Measurements from ENCODE around the gene CST11. TPM values are rescaled to one million over a fixed set of nuclear protein-coding genes. Genes with fewer than 3 reads are reported as not detected.

CST11 gene
- total and polyA plus RNA-seq, 7 experiments from 2014 or later, result not detected

DNA sequence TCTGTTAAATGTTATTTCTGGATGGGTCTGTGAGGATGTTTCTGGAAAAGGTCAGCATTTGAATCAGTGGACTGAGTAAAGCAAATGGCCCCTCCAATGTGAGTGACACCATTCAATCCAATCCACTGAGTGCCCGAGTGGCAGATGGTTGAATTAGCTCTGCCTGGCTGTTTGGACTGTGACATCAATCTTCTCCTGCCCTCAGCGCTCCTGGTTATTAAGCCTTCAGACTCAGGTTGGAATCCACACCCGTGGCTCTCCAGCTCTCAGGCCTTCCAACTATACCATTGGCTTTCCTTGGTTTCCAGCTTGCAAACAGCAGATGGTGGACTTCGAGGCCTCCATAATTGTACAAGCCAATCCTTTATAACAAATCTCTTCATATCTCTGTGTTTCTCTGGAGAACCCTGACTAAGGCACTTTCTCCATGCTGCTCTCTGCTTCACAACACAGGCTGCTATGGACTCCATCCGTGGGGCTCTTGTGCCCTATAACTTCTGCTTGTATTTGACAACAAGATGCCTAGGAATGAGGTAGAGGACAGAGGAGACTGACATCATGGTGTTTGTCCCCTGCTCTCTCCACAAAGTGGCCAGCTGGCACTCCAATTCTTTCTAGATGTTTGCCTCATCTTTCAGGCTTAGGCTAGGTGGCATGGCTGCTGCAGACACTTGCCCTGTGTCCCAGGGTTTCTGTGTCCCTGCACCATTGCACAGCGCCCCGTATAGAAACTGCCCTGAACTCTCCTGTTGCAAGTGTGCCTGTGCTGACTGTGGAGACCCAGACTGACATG is 18.0 kb downstream of the CST11 start:
- peaks cover 0 to 14% (median 0%) of the 10 kb centered on the region in 5 donors for H3K27me3 Mint-ChIP-seq
- no peak overlapping the region for H3K4me3 ChIP-seq (ENCODE audit: low read length)
- H3K4me3 Mint-ChIP-seq, result no peak overlapping the region
- intact Hi-C loops (cut with micrococcal nuclease), result loop anchor here in 1 of 2 donors (10.0 kb wide), 1 partner anchor 740 kb away; no protein-coding TSS in a partner anchor
- no peak overlapping the region for H3K27ac ChIP-seq (ENCODE audit: low read depth, low read length)
- no peaks in the 10 kb centered on the region for H3K4me1 ChIP-seq (ENCODE audit: control insufficient read depth in 2 of 2, insufficient read depth in 2 of 2, low read length in 2 of 2)
- CTCF ChIA-PET, result no interaction called here
- H3K4me1 Mint-ChIP-seq, result no peaks in the 10 kb centered on the region
- no peaks in the 10 kb centered on the region for H3K36me3 ChIP-seq (ENCODE audit: control insufficient read depth in 2 of 3, insufficient read depth in 3 of 3, low read length in 3 of 3)
- H3K27me3 ChIP-seq (ENCODE audit: control insufficient read depth in 2 of 2, insufficient read depth in 2 of 2, low read length in 2 of 2), result no peaks in the 10 kb centered on the region
- peaks cover 0 to 1% (median 0%) of the 10 kb centered on the region in 11 donors for H3K9me3 Mint-ChIP-seq
- H3K27ac Mint-ChIP-seq, result no peak overlapping the region
- no peaks in the 10 kb centered on the region for H3K9me3 ChIP-seq (ENCODE audit: control insufficient read depth in 2 of 3, low read length in 3 of 3)
- no peak for ATAC-seq
- DNase-seq, result no peak
- POLR2A ChIA-PET, result no interaction called here
- no peaks in the 10 kb centered on the region for H3K36me3 Mint-ChIP-seq

DNA sequence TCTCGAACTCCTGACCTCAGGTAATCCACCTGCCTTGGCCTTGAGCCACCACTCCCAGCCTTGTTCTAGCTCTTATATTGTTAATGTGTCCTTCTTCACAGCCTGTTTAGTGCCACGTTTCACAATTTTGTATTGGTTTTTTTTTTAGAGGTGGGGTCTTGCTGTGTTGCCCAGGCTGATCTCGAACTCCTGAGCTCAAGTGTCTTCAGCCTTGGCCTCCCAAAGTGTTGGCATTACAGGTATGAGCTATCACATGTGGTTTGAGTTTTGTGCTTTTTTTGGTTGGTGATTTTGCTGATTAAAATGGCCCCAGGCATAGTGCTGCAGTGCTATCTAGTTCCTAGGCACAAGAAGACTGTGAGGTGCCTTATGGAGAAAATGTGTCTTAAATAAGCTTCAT is 19.0 kb downstream of the CST11 start:
- peaks cover 0 to 14% (median 0%) of the 10 kb centered on the region in 5 donors for H3K27me3 Mint-ChIP-seq
- no peak overlapping the region for H3K4me3 Mint-ChIP-seq
- H3K36me3 Mint-ChIP-seq, result no peaks in the 10 kb centered on the region
- no peak overlapping the region for H3K27ac Mint-ChIP-seq
- no peak overlapping the region for H3K4me3 ChIP-seq (ENCODE audit: low read length)
- H3K27me3 ChIP-seq (ENCODE audit: control insufficient read depth in 2 of 2, insufficient read depth in 2 of 2, low read length in 2 of 2), result no peaks in the 10 kb centered on the region
- no peaks in the 10 kb centered on the region for H3K9me3 ChIP-seq (ENCODE audit: control insufficient read depth in 2 of 3, low read length in 3 of 3)
- no peaks in the 10 kb centered on the region for H3K4me1 Mint-ChIP-seq
- no peaks in the 10 kb centered on the region for H3K4me1 ChIP-seq (ENCODE audit: control insufficient read depth in 2 of 2, insufficient read depth in 2 of 2, low read length in 2 of 2)
- ATAC-seq (no peak), DNase-seq (no peak)
- H3K27ac ChIP-seq (ENCODE audit: low read depth, low read length), result no peak overlapping the region
- H3K36me3 ChIP-seq (ENCODE audit: control insufficient read depth in 2 of 3, insufficient read depth in 3 of 3, low read length in 3 of 3), result no peaks in the 10 kb centered on the region
- peaks cover 0 to 1% (median 0%) of the 10 kb centered on the region in 11 donors for H3K9me3 Mint-ChIP-seq
- CTCF ChIA-PET, result interaction anchor here (0.6 kb wide), 1 partner anchor 8 kb away, joined by 3 read pairs; no protein-coding TSS in a partner anchor
- POLR2A ChIA-PET, result no interaction called here
- intact Hi-C loops (cut with micrococcal nuclease), result loop anchor here in 1 of 2 donors (10.0 kb wide), 1 partner anchor 739 kb away; no protein-coding TSS in a partner anchor

DNA sequence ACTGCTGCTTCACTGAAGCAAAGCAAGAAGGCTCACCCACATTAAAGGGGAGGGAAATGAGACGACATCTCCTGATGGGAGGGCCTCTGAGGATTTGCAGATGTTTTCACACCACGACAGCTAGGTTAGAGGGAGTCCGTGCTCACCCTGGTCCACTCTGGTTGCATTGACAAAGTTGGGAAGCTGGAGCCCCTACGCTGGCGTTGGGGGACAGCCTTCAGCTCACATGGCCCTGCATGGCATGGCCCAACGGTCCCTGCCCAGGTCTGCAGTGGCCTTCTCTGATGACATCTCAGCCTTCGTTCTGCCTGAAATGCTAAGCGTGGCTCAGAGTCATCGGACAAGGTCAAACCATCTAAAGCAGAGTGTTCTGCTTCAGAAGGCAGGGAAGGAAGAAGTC is 27.5 kb downstream of the CST11 start:
- H3K9me3 ChIP-seq (ENCODE audit: control insufficient read depth in 2 of 3, low read length in 3 of 3), result no peaks in the 10 kb centered on the region
- ATAC-seq, result no peak
- H3K36me3 ChIP-seq (ENCODE audit: control insufficient read depth in 2 of 3, insufficient read depth in 3 of 3, low read length in 3 of 3), result peaks cover 0 to 9% (median 0%) of the 10 kb centered on the region in 3 experiments
- Mint-ChIP-seq H3K4me3 (no peak overlapping the region), H3K36me3 (peaks cover 0 to 6% (median 0%) of the 10 kb centered on the region in 5 donors), H3K4me1 (peaks cover 6 to 20% (median 7%) of the 10 kb centered on the region in 7 donors), H3K27ac (no peak overlapping the region), H3K27me3 (peaks cover 0 to 11% (median 6%) of the 10 kb centered on the region in 5 donors), H3K9me3 (no peaks in the 10 kb centered on the region)
- H3K27ac ChIP-seq (ENCODE audit: low read depth, low read length), result no peak overlapping the region
- H3K27me3 ChIP-seq (ENCODE audit: control insufficient read depth in 2 of 2, insufficient read depth in 2 of 2, low read length in 2 of 2), result no peaks in the 10 kb centered on the region
- intact Hi-C loops (cut with micrococcal nuclease), result loop anchor here in 1 of 2 donors (10.0 kb wide), 1 partner anchor 1970 kb away; the partner anchor contains the start of gene ABHD12
- no peak for DNase-seq
- no peak overlapping the region for H3K4me3 ChIP-seq (ENCODE audit: low read length)
- CTCF ChIA-PET, result no interaction called here
- POLR2A ChIA-PET, result no interaction called here
- peaks cover 0 to 4% of the 10 kb centered on the region in 2 donors for H3K4me1 ChIP-seq (ENCODE audit: control insufficient read depth in 2 of 2, insufficient read depth in 2 of 2, low read length in 2 of 2)

DNA sequence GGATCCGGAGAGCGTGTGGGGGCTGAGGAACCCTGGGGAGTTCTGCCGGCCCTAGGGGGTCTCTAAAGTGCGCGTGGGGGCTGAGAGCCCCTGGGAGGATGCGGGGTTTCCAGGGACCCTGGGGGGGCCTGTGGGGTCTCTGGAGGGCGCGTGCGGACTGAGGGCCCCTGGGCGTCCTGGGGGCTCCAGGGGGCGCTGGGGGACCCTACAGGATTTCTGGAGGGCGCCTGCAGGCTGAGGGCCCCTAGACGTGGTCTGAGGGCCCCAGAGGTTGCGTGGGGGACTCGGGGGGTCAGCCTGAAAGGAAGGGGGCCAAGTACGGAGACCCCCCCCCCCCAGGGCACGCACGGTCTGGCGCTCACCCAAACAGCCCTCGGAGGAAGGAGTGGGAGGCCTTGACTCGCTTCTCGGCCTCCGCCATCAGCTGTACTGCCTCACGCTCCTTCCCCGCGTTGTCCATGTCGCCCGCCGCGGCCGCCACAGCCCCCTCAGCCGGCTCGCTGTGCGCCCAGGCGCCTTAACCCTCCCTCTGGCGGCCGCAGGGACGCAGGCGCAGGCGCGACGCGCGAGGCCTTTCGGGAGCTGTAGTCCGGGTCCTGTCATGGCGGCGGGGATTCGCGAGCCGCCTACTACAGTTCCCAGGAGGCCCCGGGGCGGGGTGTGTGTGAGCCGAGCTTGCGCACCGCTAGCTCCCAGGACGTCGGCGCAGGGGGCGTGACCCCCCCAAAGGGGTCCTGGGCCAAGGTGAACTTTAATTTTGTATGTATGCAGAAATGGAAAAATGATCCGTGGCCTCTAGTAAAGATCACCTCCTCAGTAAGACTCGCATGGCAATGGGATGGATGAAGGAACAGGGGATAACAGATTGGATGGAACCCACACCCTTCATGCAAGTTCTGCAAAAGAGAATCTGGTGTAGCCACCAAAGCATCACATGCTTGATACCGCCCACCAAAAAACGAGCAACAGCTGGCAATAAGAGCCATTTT is 31.4 kb downstream of the CST11 start, which contains the start of gene NAPB:
NAPB (minus strand) TSS at position 546 of the 989 bp plus-strand sequence; CDS start at position 460, 86 bp downstream.
- peaks cover 0 to 6% (median 0%) of the 10 kb centered on the region in 5 donors for H3K36me3 Mint-ChIP-seq
- intact Hi-C loops (cut with micrococcal nuclease), result loop anchor here (1.0 to 10.0 kb wide), 8 partner anchors 13 to 1974 kb away; partner anchors contain the start of genes GZF1 (in 2 of the 2), NXT1 (in 2 of the 2), ABHD12 (in 1 of the 2) and ACSS1 (in 1 of the 2)
- DNase-seq (peak; percentile 82 to 93 (median 91)), ATAC-seq (peak; percentile 99)
- no peaks in the 10 kb centered on the region for H3K9me3 Mint-ChIP-seq
- Histone ChIP-seq H3K27ac (ENCODE audit: low read depth, low read length) (peak within 1 kb of the TSS; percentile 87), H3K4me1 (ENCODE audit: control insufficient read depth in 2 of 2, insufficient read depth in 2 of 2, low read length in 2 of 2) (peaks cover 7 to 22% of the 10 kb centered on the region in 2 donors), H3K9me3 (ENCODE audit: control insufficient read depth in 2 of 3, low read length in 3 of 3) (no peaks in the 10 kb centered on the region), H3K4me3 (ENCODE audit: low read length) (peak within 1 kb of the TSS; percentile 84), H3K27me3 (ENCODE audit: control insufficient read depth in 2 of 2, insufficient read depth in 2 of 2, low read length in 2 of 2) (no peaks in the 10 kb centered on the region), H3K36me3 (ENCODE audit: control insufficient read depth in 2 of 3, insufficient read depth in 3 of 3, low read length in 3 of 3) (peaks cover 0 to 9% (median 0%) of the 10 kb centered on the region in 3 experiments)
- peaks cover 0 to 11% (median 6%) of the 10 kb centered on the region in 5 donors for H3K27me3 Mint-ChIP-seq
- H3K4me1 Mint-ChIP-seq, result peaks cover 21 to 55% (median 39%) of the 10 kb centered on the region in 7 donors
- POLR2A ChIA-PET, result interaction anchor here (0.7 to 3.3 kb wide), 9 partner anchors 10 to 75 kb away, joined by 3 to 30 read pairs (median 3); partner anchors contain the start of gene NXT1
- CTCF ChIA-PET, result interaction anchor here (0.8 to 3.3 kb wide), 5 partner anchors 24 to 71 kb away, joined by 3 to 22 read pairs (median 4); partner anchors contain the start of gene NXT1
- H3K4me3 Mint-ChIP-seq, result peak within 1 kb of the TSS; percentile 86 to 96 (median 92)
- peak within 1 kb of the TSS; percentile 55 to 95 (median 89) for H3K27ac Mint-ChIP-seq

DNA sequence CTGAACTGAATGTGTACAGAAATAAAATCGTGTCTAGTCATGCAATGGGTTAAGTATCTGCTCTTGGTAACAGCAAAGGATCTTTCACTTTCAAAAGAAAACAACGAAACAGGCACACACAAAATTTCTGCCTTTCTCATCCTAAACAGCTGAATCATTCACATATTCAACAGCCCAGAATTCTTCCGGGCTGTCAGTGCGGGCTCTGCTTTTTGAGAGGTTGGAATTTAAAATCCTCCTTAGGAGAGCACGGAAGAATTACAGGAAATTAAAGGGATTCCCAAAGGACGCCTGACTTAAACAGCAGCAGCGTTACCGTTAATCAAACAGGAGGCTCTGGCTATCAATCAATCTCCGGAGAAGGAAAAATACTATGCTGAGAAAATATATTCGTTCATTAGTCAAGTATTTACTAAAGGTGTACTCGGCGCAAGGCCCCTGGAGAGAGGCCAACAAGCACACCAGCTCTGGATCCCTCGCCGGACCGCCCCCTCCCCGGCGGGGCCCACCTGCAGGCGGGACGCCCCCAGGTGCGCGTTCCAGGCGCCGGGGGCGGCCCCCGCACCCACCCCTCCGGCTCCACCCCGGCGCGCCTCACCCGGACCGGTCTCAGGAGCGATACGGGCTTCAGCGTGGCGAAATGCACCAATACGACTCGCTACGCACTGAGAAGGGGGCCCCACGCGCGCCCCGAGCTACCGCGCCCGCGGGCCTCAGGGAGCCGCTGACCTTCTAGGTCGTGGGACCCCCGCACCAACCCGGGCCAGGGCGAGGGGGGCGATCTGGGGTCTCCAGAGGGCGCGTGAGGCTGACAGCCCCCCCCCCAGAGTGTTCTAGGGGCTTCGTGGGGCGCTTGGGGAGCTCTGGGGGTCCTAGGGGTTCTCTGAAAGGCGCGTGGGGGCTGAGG is 32.4 kb downstream of the CST11 start:
- Histone ChIP-seq H3K27ac (ENCODE audit: low read depth, low read length) (peak overlapping the region; percentile 87), H3K4me1 (ENCODE audit: control insufficient read depth in 2 of 2, insufficient read depth in 2 of 2, low read length in 2 of 2) (peaks cover 7 to 32% of the 10 kb centered on the region in 2 donors), H3K9me3 (ENCODE audit: control insufficient read depth in 2 of 3, low read length in 3 of 3) (no peaks in the 10 kb centered on the region), H3K27me3 (ENCODE audit: control insufficient read depth in 2 of 2, insufficient read depth in 2 of 2, low read length in 2 of 2) (no peaks in the 10 kb centered on the region), H3K4me3 (ENCODE audit: low read length) (peak overlapping the region; percentile 84), H3K36me3 (ENCODE audit: control insufficient read depth in 2 of 3, insufficient read depth in 3 of 3, low read length in 3 of 3) (peaks cover 0 to 9% (median 0%) of the 10 kb centered on the region in 3 experiments)
- Mint-ChIP-seq H3K9me3 (no peaks in the 10 kb centered on the region), H3K36me3 (peaks cover 0 to 6% (median 5%) of the 10 kb centered on the region in 5 donors), H3K27ac (peak overlapping the region; percentile 83 to 95 (median 89)), H3K4me1 (peaks cover 26 to 63% (median 47%) of the 10 kb centered on the region in 7 donors), H3K4me3 (peak overlapping the region; percentile 86 to 98 (median 93)), H3K27me3 (peaks cover 0 to 11% (median 6%) of the 10 kb centered on the region in 5 donors)
- CTCF ChIA-PET, result interaction anchor here (1.0 to 3.3 kb wide), 3 partner anchors 23 to 70 kb away, joined by 3 to 22 read pairs (median 3); partner anchors contain the start of gene NXT1
- ATAC-seq (peak; percentile 21), DNase-seq (peak in 8 of 9 donors; percentile 14 to 65 (median 28))
- intact Hi-C loops (cut with micrococcal nuclease), result loop anchor here (5.0 to 10.0 kb wide), 3 partner anchors 1572 to 1975 kb away; partner anchors contain the start of genes ABHD12 (in 1 of the 2), ACSS1 (in 1 of the 2) and APMAP (in 1 of the 2)
- POLR2A ChIA-PET, result interaction anchor here (1.1 to 3.3 kb wide), 5 partner anchors 9 to 70 kb away, joined by 3 to 30 read pairs (median 6); partner anchors contain the start of gene NXT1
